Measurements from ENCODE around the gene FOXD4L4.
"Not testable (repeated sequence)": the region's sequence is repeated elsewhere in the genome, so short reads cannot be mapped to it uniquely, and the experiment has no call there.

Gene FOXD4L4

GRCh38 chr9:65737096-65737564 lies at the start of gene FOXD4L4:
Gene FOXD4L4 (plus strand): TSS chr9:65737146. CDS start chr9:65737146, 0 bp downstream.
- DNase-seq, result not testable (repeated sequence)

GRCh38 chr9:65703550-65703949 lies 33.4 kb upstream of the FOXD4L4 start:
- DNase-seq, result not testable (repeated sequence)

GRCh38 chr9:65714445-65714844 lies 22.5 kb upstream of the FOXD4L4 start:
- not testable (repeated sequence) for DNase-seq

- DNase-seq, result not testable (repeated sequence)
These were observed 1.2 kb downstream of the FOXD4L4 start for GRCh38 chr9:65738133-65738532.

Data from NCI-H82 (cell line).